Testis (tissue), 2 donors: ENCODE data around the gene MTCL1.

ENCODE experiments used
- CTCF ChIP-seq, 3 experiments: fragments of 450-650 bp in 2 of 3; fragments of 200-600 bp in 1 of 3; sonication (generic) in 1 of 3; IDR thresholded peaks; one replicate each; pipeline ENCODE4 v1.5.1; 2016 to 2019; ENCODE audit warnings: antibody characterized with exemption in 3 of 3, mild to moderate bottlenecking in 2 of 3, moderate library complexity in 1 of 3
- POLR2A ChIP-seq: fragments of 450-650 bp; IDR thresholded peaks from one replicate; pipeline ENCODE4 v1.6.1; 2017; ENCODE audit warnings: antibody characterized with exemption, mild to moderate bottlenecking, moderate library complexity

DNA sequence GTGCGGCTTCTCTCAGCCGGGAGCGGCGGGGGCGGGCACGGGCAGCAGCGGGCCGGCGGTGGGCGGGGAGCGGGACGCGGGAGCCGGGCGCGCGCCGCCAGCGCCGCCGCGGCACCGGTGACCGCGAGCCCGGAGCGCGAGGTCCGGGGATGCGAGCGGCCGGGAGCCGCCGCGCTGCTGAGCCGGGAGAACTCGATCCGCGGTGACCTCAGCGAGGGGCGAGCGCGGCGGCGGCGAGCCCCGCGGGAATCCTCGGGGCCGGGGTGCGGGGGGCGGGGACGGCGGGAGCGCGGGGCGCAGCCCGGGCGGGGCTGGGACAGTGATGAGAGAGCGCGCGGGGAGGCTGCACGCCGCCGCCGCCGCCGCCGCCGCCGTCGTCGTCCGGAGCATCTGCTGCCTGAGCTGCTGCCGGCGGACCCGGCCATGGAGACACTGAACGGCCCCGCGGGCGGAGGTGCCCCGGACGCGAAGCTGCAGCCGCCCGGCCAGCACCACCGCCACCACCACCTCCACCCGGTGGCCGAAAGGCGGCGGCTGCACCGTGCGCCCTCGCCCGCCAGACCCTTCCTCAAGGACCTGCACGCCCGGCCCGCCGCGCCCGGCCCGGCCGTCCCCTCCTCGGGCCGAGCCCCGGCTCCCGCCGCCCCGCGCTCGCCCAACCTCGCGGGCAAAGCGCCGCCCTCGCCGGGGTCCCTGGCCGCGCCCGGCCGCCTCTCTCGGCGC lies at the start of gene MTCL1:
- no peak for TF ChIP-seq CTCF (IDR thresholded peaks at IDR 0.05)
- TF ChIP-seq POLR2A: no peak
